PC-9 (cell line): Measurements from ENCODE around the gene ERP27. TPM values are rescaled to one million over a fixed set of nuclear protein-coding genes. Genes with fewer than 3 reads are reported as not detected.

Experiments used
- BruUV-seq: library from RNA; stranded (reverse); fragments of 400-500 nt; replicated peaks from 2 replicates; lab custom pipeline; 2021; lab: Mats Ljungman, UMichigan
- CTCF ChIA-PET: fragments of 300-600 bp; sonication (Branson Sonifier 250); formaldehyde crosslinking; loops from one replicate; lab custom pipeline; 2022; ENCODE audit warnings: antibody characterized with exemption; lab: Charles Lee
- POLR2A ChIA-PET: fragments of 300-600 bp; sonication (Branson Sonifier 250); formaldehyde crosslinking; loops from one replicate; lab custom pipeline; 2022; ENCODE audit warnings: antibody characterized with exemption; ENCODE audit not compliant: unreplicated experiment; lab: Charles Lee
- DNase-seq, 2 experiments: peaks; one replicate each; pipeline versions ENCODE4 v3.0.0 to v3.0.0-alpha.2; 2015 to 2022; ENCODE audit warnings: mixed read lengths in 1 of 2
- H2AFZ ChIP-seq: fragments of 200-600 bp; sonication (generic); 2 replicates; pipeline ENCODE4 v1.8.1; 2017; ENCODE audit warnings: antibody characterized with exemption
- H3F3A ChIP-seq: fragments of 200-600 bp; sonication (generic); 2 replicates; pipeline ENCODE4 v1.8.1; 2017; ENCODE audit warnings: antibody characterized with exemption, mild to moderate bottlenecking, low read depth; ENCODE audit not compliant: insufficient read depth
- H3K27ac ChIP-seq: fragments of 200-600 bp; sonication (generic); 2 replicates; pipeline ENCODE4 v1.6.1; 2016; ENCODE audit warnings: mixed run types
- H3K27me3 ChIP-seq: fragments of 200-600 bp; sonication (generic); 2 replicates; pipeline ENCODE4 v1.6.1; 2016; ENCODE audit warnings: low read depth, mixed run types; ENCODE audit not compliant: insufficient read depth
- H3K36me3 ChIP-seq: fragments of 200-600 bp; sonication (generic); 2 replicates; pipeline ENCODE4 v1.6.1; 2016; ENCODE audit warnings: low read depth, mixed run types
- H3K4me1 ChIP-seq: fragments of 200-600 bp; sonication (generic); replicated peaks from 2 replicates; pipeline ENCODE4 v1.6.1; 2016; ENCODE audit warnings: mixed run types; ENCODE audit not compliant: insufficient read depth
- H3K4me2 ChIP-seq: fragments of 200-600 bp; sonication (generic); 2 replicates; pipeline ENCODE4 v1.6.1; 2017; ENCODE audit warnings: mixed run types
- H3K4me3 ChIP-seq: fragments of 200-600 bp; sonication (generic); 2 replicates; pipeline ENCODE4 v1.6.1; 2016; ENCODE audit warnings: mixed run types
- H3K79me2 ChIP-seq: fragments of 200-600 bp; sonication (generic); 2 replicates; pipeline ENCODE4 v1.6.1; 2017; ENCODE audit warnings: low read depth, mixed run types
- H3K9me2 ChIP-seq: fragments of 200-600 bp; sonication (generic); 2 replicates; pipeline ENCODE4 v1.8.1; 2017; ENCODE audit warnings: mild to moderate bottlenecking; ENCODE audit not compliant: insufficient read depth
- H3K9me3 ChIP-seq: fragments of 200-600 bp; sonication (generic); 2 replicates; pipeline ENCODE4 v1.8.1; 2016; ENCODE audit warnings: low read depth; ENCODE audit not compliant: insufficient read depth
- H4K20me1 ChIP-seq: fragments of 200-600 bp; sonication (generic); 2 replicates; pipeline ENCODE4 v1.8.1; 2017; ENCODE audit not compliant: insufficient read depth
- EZH2 ChIP-seq: fragments of 200-600 bp; sonication (generic); IDR thresholded peaks from 2 replicates; pipeline ENCODE4 v1.8.0; 2017; ENCODE audit warnings: antibody characterized with exemption, low read depth
- intact Hi-C: fragments of 100-400 bp; cut with micrococcal nuclease; formaldehyde crosslinking; loops from one replicate; pipeline ENCODE4 v1.10.0; 2022; ENCODE audit not compliant: unreplicated experiment
- total RNA-seq: library from RNA; stranded (reverse); gene quantifications from 2 replicates; pipeline ENCODE4 v1.2.3, GENCODE V29; 2021
- TF ChIP-seq, protein P1 (sequence below): fragments of 200-600 bp; sonication (generic); conservative IDR thresholded peaks from 2 replicates; pipeline ENCODE4 v1.6.1; 2017; ENCODE audit warnings: mixed run types, antibody characterized with exemption, mild to moderate bottlenecking, moderate library complexity

ERP27 gene
- total RNA-seq, 1 experiment from 2014 or later, result 33.4 TPM

DNA sequence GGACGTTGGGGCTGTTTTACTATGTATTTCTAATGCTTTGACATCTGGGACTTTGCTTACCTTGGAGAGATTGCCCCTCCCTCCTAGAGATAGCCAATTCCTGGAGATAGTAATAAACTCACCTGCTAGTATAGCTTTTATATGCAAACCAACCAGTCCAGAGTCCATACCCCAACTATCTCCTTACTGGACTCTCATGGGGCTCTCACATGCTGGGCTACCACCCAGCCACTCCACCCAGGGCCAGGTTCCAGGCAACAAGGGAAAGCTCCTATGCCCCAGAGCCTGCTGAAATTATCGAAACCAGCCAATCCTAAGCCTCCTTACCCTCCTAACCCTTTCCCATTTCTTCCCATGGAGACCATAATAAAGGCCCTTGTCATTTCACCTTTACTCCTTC, 27.2 kb downstream of the ERP27 start:
- Histone ChIP-seq H3K4me1 (peaks cover 32% of the 10 kb centered on the region), H2AFZ (no peak overlapping the region), H3K4me2 (no peak overlapping the region), H3K27ac (no peak overlapping the region), H3K27me3 (no peaks in the 10 kb centered on the region), H3F3A (peaks cover 25% of the 10 kb centered on the region; the same call in 1 of the 2 replicates), H3K36me3 (no peaks in the 10 kb centered on the region), H3K9me2 (no peaks in the 10 kb centered on the region), H3K79me2 (no peaks in the 10 kb centered on the region), H4K20me1 (no peaks in the 10 kb centered on the region), H3K9me3 (peaks cover 15% of the 10 kb centered on the region; the same call in 1 of the 2 replicates), H3K4me3 (no peak overlapping the region)
- TF ChIP-seq, protein P1, sequence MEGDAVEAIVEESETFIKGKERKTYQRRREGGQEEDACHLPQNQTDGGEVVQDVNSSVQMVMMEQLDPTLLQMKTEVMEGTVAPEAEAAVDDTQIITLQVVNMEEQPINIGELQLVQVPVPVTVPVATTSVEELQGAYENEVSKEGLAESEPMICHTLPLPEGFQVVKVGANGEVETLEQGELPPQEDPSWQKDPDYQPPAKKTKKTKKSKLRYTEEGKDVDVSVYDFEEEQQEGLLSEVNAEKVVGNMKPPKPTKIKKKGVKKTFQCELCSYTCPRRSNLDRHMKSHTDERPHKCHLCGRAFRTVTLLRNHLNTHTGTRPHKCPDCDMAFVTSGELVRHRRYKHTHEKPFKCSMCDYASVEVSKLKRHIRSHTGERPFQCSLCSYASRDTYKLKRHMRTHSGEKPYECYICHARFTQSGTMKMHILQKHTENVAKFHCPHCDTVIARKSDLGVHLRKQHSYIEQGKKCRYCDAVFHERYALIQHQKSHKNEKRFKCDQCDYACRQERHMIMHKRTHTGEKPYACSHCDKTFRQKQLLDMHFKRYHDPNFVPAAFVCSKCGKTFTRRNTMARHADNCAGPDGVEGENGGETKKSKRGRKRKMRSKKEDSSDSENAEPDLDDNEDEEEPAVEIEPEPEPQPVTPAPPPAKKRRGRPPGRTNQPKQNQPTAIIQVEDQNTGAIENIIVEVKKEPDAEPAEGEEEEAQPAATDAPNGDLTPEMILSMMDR, result no peak
- TF ChIP-seq EZH2, result no peak
- ChIA-PET POLR2A (interaction anchor here (0.6 to 1.0 kb wide), 2 partner anchors 18 to 106 kb away, joined by 4 to 7 read pairs; no protein-coding TSS in a partner anchor), CTCF (interaction anchor here (0.6 kb wide), 1 partner anchor 43 kb away, joined by 3 read pairs; no protein-coding TSS in a partner anchor)
- no TSS peak for BruUV-seq
- no peak for DNase-seq
- intact Hi-C loops, result no loop called here

- Histone ChIP-seq H3K9me2 (no peaks in the 10 kb centered on the region), H3K4me2 (no peak overlapping the region; the same call in 1 of the 2 replicates), H2AFZ (peak overlapping the region; percentile 5; the same call in 1 of the 2 replicates), H3K79me2 (no peaks in the 10 kb centered on the region), H3K4me3 (no peak overlapping the region), H3K9me3 (peaks cover 15% of the 10 kb centered on the region; the same call in 1 of the 2 replicates), H3K27me3 (no peaks in the 10 kb centered on the region), H3K27ac (peak overlapping the region; percentile 54), H3F3A (peaks cover 25% of the 10 kb centered on the region; the same call in 1 of the 2 replicates), H3K36me3 (no peaks in the 10 kb centered on the region), H4K20me1 (no peaks in the 10 kb centered on the region), H3K4me1 (peaks cover 32% of the 10 kb centered on the region)
- DNase-seq, result peak; percentile 12 to 52
- TF ChIP-seq, protein P1, result no peak
- TF ChIP-seq EZH2, result no peak
- ChIA-PET CTCF (interaction anchor here (0.6 kb wide), 1 partner anchor 44 kb away, joined by 3 read pairs; no protein-coding TSS in a partner anchor), POLR2A (interaction anchor here (0.5 to 1.0 kb wide), 4 partner anchors 16 to 1708 kb away, joined by 4 to 7 read pairs (median 6); no protein-coding TSS in a partner anchor)
- BruUV-seq, result TSS peak; percentile 50
- intact Hi-C loops, result loop anchor here (1.0 kb wide), 1 partner anchor 19 kb away; no protein-coding TSS in a partner anchor
Observed at GRCh38 chr12:14910090-14910915, 28.0 kb downstream of the ERP27 start.

- ChIA-PET CTCF (no interaction called here), POLR2A (no interaction called here)
- no peaks in the 10 kb centered on the region for H4K20me1 ChIP-seq
- H3K4me3 ChIP-seq, result no peak overlapping the region
- H3K4me2 ChIP-seq, result no peak overlapping the region
- H3K79me2 ChIP-seq, result no peaks in the 10 kb centered on the region
- BruUV-seq, result no TSS peak
- peaks cover 18% of the 10 kb centered on the region for H3K4me1 ChIP-seq
- no peak overlapping the region for H2AFZ ChIP-seq
- no peaks in the 10 kb centered on the region for H3K36me3 ChIP-seq
- DNase-seq, result no peak
- TF ChIP-seq, protein P1, result no peak
- no peak for TF ChIP-seq EZH2
- no peaks in the 10 kb centered on the region for H3K27me3 ChIP-seq
- H3K27ac ChIP-seq, result no peak overlapping the region
- H3K9me2 ChIP-seq, result no peaks in the 10 kb centered on the region
- H3K9me3 ChIP-seq, result peaks cover 15% of the 10 kb centered on the region; the same call in 1 of the 2 replicates
- intact Hi-C loops, result no loop called here
- H3F3A ChIP-seq, result peaks cover 15% of the 10 kb centered on the region; the same call in 1 of the 2 replicates
Observed at GRCh38 chr12:14907953-14908352, 30.4 kb downstream of the ERP27 start.
